ENCODE measurements around the gene SLC6A9.

Gene SLC6A9

GRCh38 chr1:43981135-43981491 is 50.1 kb downstream of the SLC6A9 start:
- DNase-seq: no peak

GRCh38 chr1:43980255-43981134 is 50.8 kb downstream of the SLC6A9 start:
- DNase-seq: no peak

GRCh38 chr1:43979528-43980254 is 51.6 kb downstream of the SLC6A9 start:
- no peak for DNase-seq

GRCh38 chr1:43979261-43979527 is 52.1 kb downstream of the SLC6A9 start:
- no peak for DNase-seq

- no peak for DNase-seq
Observed at GRCh38 chr1:43978551-43979260, 52.6 kb downstream of the SLC6A9 start, which contains the start of gene B4GALT2. B4GALT2 (plus strand) TSS chr1:43979210; CDS start chr1:43981161, 1,951 bp downstream.

GRCh38 chr1:43978264-43978550 is 53.1 kb downstream of the SLC6A9 start:
- no peak for DNase-seq

GRCh38 chr1:43977376-43978263 is 53.6 kb downstream of the SLC6A9 start:
- no peak for DNase-seq

- no peak for DNase-seq
Observed at GRCh38 chr1:43976890-43977289, 54.4 kb downstream of the SLC6A9 start.

GRCh38 chr1:43976045-43976444 is 55.2 kb downstream of the SLC6A9 start:
- no peak for DNase-seq

GRCh38 chr1:43975249-43975961 is 55.9 kb downstream of the SLC6A9 start:
- DNase-seq: no peak

- DNase-seq: peak; percentile 89
Observed at GRCh38 chr1:43974443-43975248, 56.6 kb downstream of the SLC6A9 start, which contains the start of gene ATP6V0B. ATP6V0B (plus strand) TSS chr1:43974960; CDS start chr1:43975041, 81 bp downstream.

- DNase-seq: no peak
Observed at GRCh38 chr1:43973981-43974442, 57.2 kb downstream of the SLC6A9 start.

GRCh38 chr1:43971336-43971980 is 59.8 kb downstream of the SLC6A9 start:
- DNase-seq: no peak

GRCh38 chr1:43970911-43971310 is 60.4 kb downstream of the SLC6A9 start:
- no peak for DNase-seq

GRCh38 chr1:43970502-43970901 is 60.8 kb downstream of the SLC6A9 start:
- DNase-seq: no peak

- DNase-seq: peak; percentile 98
Observed at GRCh38 chr1:43969746-43970466, 61.4 kb downstream of the SLC6A9 start, which contains the start of gene DPH2. DPH2 (plus strand) TSS chr1:43970010; CDS start chr1:43970176, 166 bp downstream.

- no peak for DNase-seq
Observed at GRCh38 chr1:43969416-43969745, 61.9 kb downstream of the SLC6A9 start.

GRCh38 chr1:43968348-43968948 is 62.8 kb downstream of the SLC6A9 start:
- DNase-seq: no peak

- DNase-seq: no peak
Observed at GRCh38 chr1:43965316-43965715, 65.9 kb downstream of the SLC6A9 start.

Data from amniotic stem cell (primary cell).